IPS-15b (cell line): ENCODE measurements around the gene ASL.
"Not testable (repeated sequence)": the region's sequence is repeated elsewhere in the genome, so short reads cannot be mapped to it uniquely, and the experiment has no call there.

Experiments used
- H3K27me3 ChIP-seq: one replicate; pipeline ENCODE4 v1.6.1; 2013; ENCODE audit warnings: low read length; ENCODE audit not compliant: control insufficient read depth, insufficient read depth
- H3K36me3 ChIP-seq: one replicate; pipeline ENCODE4 v1.6.1; 2013; ENCODE audit warnings: low read length; ENCODE audit not compliant: control insufficient read depth, insufficient read depth
- H3K4me1 ChIP-seq: one replicate; pipeline ENCODE4 v1.6.1; 2013; ENCODE audit warnings: mild to moderate bottlenecking, low read length; ENCODE audit not compliant: control insufficient read depth, insufficient read depth
- H3K4me3 ChIP-seq: one replicate; pipeline ENCODE4 v1.5.1; 2013; ENCODE audit warnings: low read depth, low read length
- H3K9ac ChIP-seq: one replicate; pipeline ENCODE4 v1.6.1; 2013; ENCODE audit warnings: low read depth, mild to moderate bottlenecking, low read length
- H3K9me3 ChIP-seq: one replicate; pipeline ENCODE4 v1.6.1; 2013; ENCODE audit warnings: mild to moderate bottlenecking, low read length; ENCODE audit not compliant: control insufficient read depth, insufficient read depth

ASL gene

GRCh38 chr7:66075590-66076461 lies at the start of gene ASL:
Gene ASL, plus strand, starts transcription at chr7:66075819. Its CDS starts 263 bp downstream, at chr7:66076082.
- Histone ChIP-seq H3K27me3 (peaks cover 2% of the 10 kb centered on the region), H3K9ac (peak within 1 kb of the TSS; percentile 76), H3K36me3 (no peaks in the 10 kb centered on the region), H3K9me3 (no peaks in the 10 kb centered on the region), H3K4me3 (peak within 1 kb of the TSS; percentile 92), H3K4me1 (peaks cover 2% of the 10 kb centered on the region)

- H3K4me1 ChIP-seq, H3K9me3 ChIP-seq, H3K4me3 ChIP-seq, H3K36me3 ChIP-seq, H3K27me3 ChIP-seq, H3K9ac ChIP-seq: not testable (repeated sequence)
Measured at GRCh38 chr7:66028342-66028741, 47.3 kb upstream of the ASL start.

DNA sequence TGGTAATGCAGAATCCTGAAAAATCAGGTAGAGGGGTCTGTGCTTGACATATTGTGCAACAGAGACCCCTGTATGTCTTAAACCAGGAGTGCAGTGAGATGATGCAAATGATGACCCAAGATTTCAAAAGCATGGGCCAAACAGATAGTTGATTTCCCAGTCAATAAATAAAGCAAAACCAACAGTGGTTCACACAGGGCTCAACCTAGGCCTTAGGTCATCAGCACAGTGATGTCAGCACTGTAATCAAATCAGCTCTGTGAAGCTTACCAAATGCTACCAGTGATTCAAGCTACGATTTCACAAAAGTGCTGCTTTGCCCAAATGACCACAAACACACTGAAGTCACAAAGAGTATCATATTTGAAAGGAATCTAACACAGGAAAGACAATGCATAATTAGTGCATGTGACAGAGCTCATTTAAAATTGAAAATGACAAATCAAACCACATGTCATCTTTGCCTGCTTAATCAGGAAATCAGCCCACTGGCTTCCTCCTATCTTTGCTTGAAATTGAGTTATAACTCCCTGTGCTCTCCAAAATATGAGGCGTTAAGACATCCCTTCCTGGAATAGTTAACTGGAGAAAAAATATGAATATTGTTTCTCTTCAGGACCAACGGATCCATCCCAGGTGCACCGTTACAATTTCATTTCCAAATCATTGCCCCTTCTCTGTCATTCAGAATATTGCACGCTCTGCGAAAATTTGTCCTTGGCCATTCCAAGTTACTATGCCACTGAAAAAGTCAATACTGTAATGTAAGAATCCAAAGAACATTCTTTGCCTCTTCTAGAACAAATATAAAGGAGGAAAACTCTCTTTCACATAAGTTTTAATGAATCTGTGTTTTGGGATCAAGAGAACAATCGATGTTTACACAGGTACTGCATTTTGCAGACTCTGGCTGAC lies 41.9 kb upstream of the ASL start:
- Histone ChIP-seq H3K9me3 (no peaks in the 10 kb centered on the region), H3K9ac (no peak overlapping the region), H3K4me3 (no peak overlapping the region), H3K27me3 (no peaks in the 10 kb centered on the region), H3K36me3 (no peaks in the 10 kb centered on the region), H3K4me1 (no peaks in the 10 kb centered on the region)

DNA sequence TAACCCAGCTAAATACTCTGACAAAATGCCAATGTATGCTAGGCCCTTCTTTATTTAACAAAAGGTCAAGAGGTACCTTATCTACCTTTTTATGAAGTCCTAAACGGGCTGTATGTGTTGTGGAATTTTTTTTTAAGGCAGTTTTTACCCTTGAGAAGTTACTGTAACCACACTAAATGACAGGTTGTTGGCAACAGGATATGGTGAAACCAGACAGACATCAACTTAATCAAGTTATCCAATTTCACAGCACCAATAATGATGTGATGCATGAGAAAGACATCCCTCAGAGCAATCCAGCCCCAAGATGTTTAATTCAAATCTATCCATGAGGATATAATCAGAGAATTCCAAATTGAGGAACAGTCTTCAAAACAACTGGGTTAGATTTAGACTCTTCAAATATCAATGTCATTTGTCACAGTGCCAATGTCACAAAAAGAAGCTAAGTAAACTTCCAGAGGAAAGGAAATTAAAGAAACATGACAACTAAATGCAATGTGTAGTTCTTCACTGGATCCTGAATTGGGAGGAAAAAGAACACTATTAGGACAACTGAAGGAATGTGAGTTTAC lies 41.1 kb upstream of the ASL start:
- not testable (repeated sequence) for H3K9me3 ChIP-seq, H3K9ac ChIP-seq, H3K4me1 ChIP-seq, H3K27me3 ChIP-seq, H3K4me3 ChIP-seq, H3K36me3 ChIP-seq

DNA sequence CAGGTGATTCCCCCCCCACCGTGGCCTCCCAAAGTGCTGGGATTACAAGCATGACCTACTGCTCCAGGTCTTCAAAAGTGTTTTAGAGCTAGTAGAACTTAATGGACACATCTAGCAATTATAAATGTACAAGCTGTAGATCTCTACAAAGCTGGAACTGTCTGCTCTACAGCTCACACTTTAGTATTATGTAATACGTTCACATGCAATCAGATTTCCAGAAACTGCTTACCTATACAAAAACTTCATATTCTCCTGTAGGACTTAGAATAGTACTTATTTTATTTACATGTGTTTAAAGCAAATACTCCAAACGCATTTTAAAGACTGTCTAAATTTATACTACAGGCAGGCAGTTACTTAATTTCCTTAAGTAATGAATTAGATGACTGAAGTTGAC lies 39.2 kb upstream of the ASL start:
- no peaks in the 10 kb centered on the region for H3K9me3 ChIP-seq
- H3K4me1 ChIP-seq = no peaks in the 10 kb centered on the region
- no peak overlapping the region for H3K4me3 ChIP-seq
- no peaks in the 10 kb centered on the region for H3K36me3 ChIP-seq
- no peaks in the 10 kb centered on the region for H3K27me3 ChIP-seq
- no peak overlapping the region for H3K9ac ChIP-seq

DNA sequence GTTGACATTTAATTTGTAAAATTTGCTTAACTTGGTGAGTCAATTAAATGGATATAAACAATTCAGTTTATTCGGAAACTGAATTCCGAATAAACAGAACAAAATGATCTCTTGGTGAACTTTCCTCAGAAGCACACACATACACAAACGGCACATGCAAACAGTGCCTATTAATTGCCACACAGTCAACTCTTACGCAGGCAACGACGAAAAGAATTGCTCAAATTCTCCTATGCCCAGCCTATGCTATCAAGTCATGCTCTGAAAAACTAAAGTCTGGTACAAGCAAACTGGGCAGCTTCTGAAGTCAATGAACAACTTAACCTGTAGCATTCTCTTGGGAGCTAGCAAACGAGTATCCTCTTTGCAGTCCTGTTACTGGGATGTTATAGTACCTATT lies 38.8 kb upstream of the ASL start:
- H3K36me3 ChIP-seq = no peaks in the 10 kb centered on the region
- H3K27me3 ChIP-seq = no peaks in the 10 kb centered on the region
- no peaks in the 10 kb centered on the region for H3K4me1 ChIP-seq
- no peak overlapping the region for H3K9ac ChIP-seq
- H3K9me3 ChIP-seq = no peaks in the 10 kb centered on the region
- no peak overlapping the region for H3K4me3 ChIP-seq

DNA sequence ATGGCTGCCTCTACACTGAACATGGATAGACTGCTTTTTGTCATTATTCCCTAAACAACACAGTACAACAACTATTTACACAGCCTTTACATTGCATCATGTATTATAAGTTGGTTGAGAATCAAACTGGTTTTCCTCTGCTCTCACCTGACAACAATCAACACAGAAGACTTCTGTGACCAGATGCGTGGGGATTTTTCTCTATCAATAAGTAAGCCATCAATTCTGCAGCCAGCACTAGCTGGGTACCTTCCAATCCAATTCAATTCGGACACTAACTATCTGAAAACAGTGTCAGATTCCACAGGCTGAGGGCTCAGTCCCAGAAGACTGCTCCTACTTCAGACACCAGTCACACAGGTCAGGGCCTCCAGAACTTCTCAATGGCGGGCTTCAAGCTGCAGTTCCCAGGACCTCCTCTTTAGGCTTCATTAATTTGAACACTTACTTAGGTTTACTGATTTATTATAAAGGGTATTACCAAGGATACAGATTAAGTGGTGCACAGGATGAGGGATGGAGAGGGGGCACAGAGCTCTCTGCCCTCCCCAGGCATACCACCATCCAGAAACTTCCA lies 36.4 kb upstream of the ASL start:
- no peak overlapping the region for H3K4me3 ChIP-seq
- peaks cover 5% of the 10 kb centered on the region for H3K27me3 ChIP-seq
- no peak overlapping the region for H3K9ac ChIP-seq
- no peaks in the 10 kb centered on the region for H3K4me1 ChIP-seq
- H3K9me3 ChIP-seq = no peaks in the 10 kb centered on the region
- no peaks in the 10 kb centered on the region for H3K36me3 ChIP-seq

- no peaks in the 10 kb centered on the region for H3K4me1 ChIP-seq
- H3K36me3 ChIP-seq = no peaks in the 10 kb centered on the region
- H3K9ac ChIP-seq = peak overlapping the region; percentile 66
- H3K27me3 ChIP-seq = peaks cover 5% of the 10 kb centered on the region
- peak overlapping the region; percentile 62 for H3K4me3 ChIP-seq
- no peaks in the 10 kb centered on the region for H3K9me3 ChIP-seq
Measured at GRCh38 chr7:66043681-66044497, 31.7 kb upstream of the ASL start.

DNA sequence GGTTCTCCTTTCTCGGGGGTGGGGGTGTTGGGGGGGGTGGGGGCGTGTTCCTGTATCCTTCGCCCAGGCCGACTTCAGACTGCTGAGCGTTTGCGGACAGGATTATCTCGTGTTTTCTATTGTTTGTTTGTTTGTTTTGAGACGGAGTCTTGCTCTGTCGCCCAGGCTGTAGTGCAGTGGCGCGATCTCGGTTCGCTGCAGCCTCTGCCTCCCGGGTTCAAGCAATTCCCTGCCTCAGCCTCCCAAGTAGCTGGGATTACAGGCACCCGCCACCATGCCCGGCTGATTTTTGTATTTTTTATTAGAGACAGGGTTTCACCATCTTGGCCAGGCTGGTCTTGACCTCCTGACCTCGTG lies 31.1 kb upstream of the ASL start:
- not testable (repeated sequence) for H3K27me3 ChIP-seq, H3K9ac ChIP-seq, H3K4me3 ChIP-seq, H3K4me1 ChIP-seq, H3K9me3 ChIP-seq, H3K36me3 ChIP-seq

GRCh38 chr7:66047426-66047825 lies 28.2 kb upstream of the ASL start:
- no peak overlapping the region for H3K9ac ChIP-seq
- no peak overlapping the region for H3K4me3 ChIP-seq

GRCh38 chr7:66049886-66050285 lies 25.7 kb upstream of the ASL start:
- not testable (repeated sequence) for H3K4me1 ChIP-seq, H3K36me3 ChIP-seq, H3K9ac ChIP-seq, H3K27me3 ChIP-seq, H3K4me3 ChIP-seq, H3K9me3 ChIP-seq

More at GRCh38 chr7:66047426-66047825, 28.2 kb upstream of the ASL start:
- H3K27me3 ChIP-seq = peaks cover 5% of the 10 kb centered on the region
- H3K36me3 ChIP-seq = no peaks in the 10 kb centered on the region
- H3K9me3 ChIP-seq = no peaks in the 10 kb centered on the region
- no peaks in the 10 kb centered on the region for H3K4me1 ChIP-seq
